Transverse colon (tissue), 4 donors: ENCODE measurements around the gene LRP1B. TPM values are rescaled to one million over a fixed set of nuclear protein-coding genes. Genes with fewer than 3 reads are reported as not detected.

Experiments used
- DNase-seq: peaks from one replicate; pipeline ENCODE4 v3.0.0-alpha.2; 2019
- H3K27ac ChIP-seq, 4 donors: fragments of 200-600 bp; sonication (generic); 2 replicates each; pipeline ENCODE4 v1.5.1; 2016 to 2018; ENCODE audit warnings: inconsistent platforms in 4 of 4
- H3K27me3 ChIP-seq: fragments of 200-600 bp; sonication (generic); 2 replicates; pipeline ENCODE4 v1.5.1; 2017; ENCODE audit warnings: inconsistent platforms
- H3K36me3 ChIP-seq, 4 donors: fragments of 200-600 bp; sonication (generic); 2 replicates each; pipeline ENCODE4 v1.5.1; 2017 to 2019; ENCODE audit warnings: inconsistent platforms in 4 of 4
- H3K4me1 ChIP-seq, 4 donors: fragments of 200-600 bp; sonication (generic); 2 replicates each; pipeline ENCODE4 v1.5.1; 2017 to 2020; ENCODE audit warnings: inconsistent platforms in 4 of 4
- H3K4me3 ChIP-seq, 4 donors: fragments of 200-600 bp; sonication (generic); 1 replicate in 1 of 4; 2 replicates in 3 of 4; pipeline versions ENCODE4 v1.5.1 to v1.6.1; 2017 to 2019; ENCODE audit warnings: inconsistent platforms in 4 of 4
- H3K9me3 ChIP-seq, 2 donors: fragments of 200-600 bp; sonication (generic); 2 replicates each; pipeline ENCODE4 v1.5.1; 2017 to 2019; ENCODE audit warnings: inconsistent platforms in 2 of 2
- EP300 ChIP-seq: sonication (generic); formaldehyde crosslinking; IDR thresholded peaks from one replicate; pipeline ENCODE4 v1.6.1; 2017; ENCODE audit warnings: antibody characterized with exemption, low read depth
- POLR2A ChIP-seq: fragments of 450-650 bp; IDR thresholded peaks from one replicate; pipeline ENCODE4 v1.6.1; 2016; ENCODE audit warnings: antibody characterized with exemption, mild to moderate bottlenecking, moderate library complexity
- POLR2AphosphoS5 ChIP-seq, 3 donors: sonication (generic); formaldehyde crosslinking; IDR thresholded peaks; one replicate each; pipeline ENCODE4 v1.6.1; 2016; ENCODE audit warnings: antibody characterized with exemption in 3 of 3
- WGBS, 2 donors: methylation state at CpG; one replicate each; pipeline ENCODE4 v1.1.5; 2018; ENCODE audit warnings: low coverage in 1 of 2; 5-methylcytosine and 5-hydroxymethylcytosine counted together
- in situ Hi-C, 4 donors: fragments of 200-750 bp; cut with MboI; loops; one replicate each; pipeline versions ENCODE4 v1.15.0 to v1.15.1; 2017; ENCODE audit warnings: low sequenced_read_pairs in 3 of 4, low pct_ligation_motif_present in 1 of 4, low pct_unique_long_range_greater_than_20kb in 1 of 4
- intact Hi-C: fragments of 100-400 bp; cut with DNase I; formaldehyde crosslinking; loops from one replicate; pipeline ENCODE4 v1.15.1; 2023; ENCODE audit warnings: low total_unique reads
- total RNA-seq, 4 donors: library from RNA; depleted of rRNA; stranded (reverse); fragments of >200 nt; gene quantifications; one replicate each; pipeline ENCODE4 v1.1.0, GENCODE V29; 2016
- TF ChIP-seq, protein P1 (sequence below), 5 experiments: fragments of 200-600 bp in 3 of 5; fragments of 450-650 bp in 2 of 5; sonication (generic) in 3 of 5; IDR thresholded peaks; 1 replicate in 2 of 5; 2 replicates in 3 of 5; pipeline ENCODE4 v1.5.1; 2016 to 2017; ENCODE audit warnings: antibody characterized with exemption in 5 of 5, inconsistent platforms in 3 of 5, mild to moderate bottlenecking in 2 of 5, moderate library complexity in 1 of 5

The LRP1B gene
- total RNA-seq, 4 donors from 2014 or later: 0.48 to 5.4 (median 0.82) TPM; not detected in 1

DNA sequence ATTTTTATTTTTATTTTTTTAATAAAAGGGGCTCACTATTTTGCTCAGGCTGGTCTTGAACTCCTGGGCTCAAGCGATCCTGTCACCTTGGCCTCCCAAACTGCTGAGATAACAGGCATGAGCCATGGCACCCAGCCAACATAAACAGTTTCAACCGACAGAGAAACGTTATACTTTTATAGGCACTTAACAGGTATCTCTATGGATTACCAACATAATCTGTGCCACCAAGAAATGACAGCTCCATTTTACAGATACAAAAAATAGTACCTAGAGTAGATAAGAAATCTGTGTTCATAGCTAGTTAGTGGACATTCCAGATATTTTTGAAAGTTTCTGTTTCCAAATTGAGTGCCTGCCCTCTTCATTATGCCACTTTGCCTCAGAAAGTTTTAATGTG, 1316.7 kb downstream of the LRP1B start:
- Histone ChIP-seq H3K27me3 (no peaks in the 10 kb centered on the region), H3K4me1 (no peaks in the 10 kb centered on the region), H3K9me3 (no peaks in the 10 kb centered on the region), H3K36me3 (no peaks in the 10 kb centered on the region), H3K27ac (no peak overlapping the region), H3K4me3 (no peak overlapping the region)
- 25 to 26% methylated on average over 2 to 3 of the region's 3 CpGs for WGBS, 2 donors
- in situ Hi-C loops (no loop called here), intact Hi-C loops (no loop called here)
- TF ChIP-seq POLR2A (no peak), EP300 (no peak), POLR2AphosphoS5 (IDR thresholded peaks at IDR 0.05) (no peak)
- TF ChIP-seq, protein P1, sequence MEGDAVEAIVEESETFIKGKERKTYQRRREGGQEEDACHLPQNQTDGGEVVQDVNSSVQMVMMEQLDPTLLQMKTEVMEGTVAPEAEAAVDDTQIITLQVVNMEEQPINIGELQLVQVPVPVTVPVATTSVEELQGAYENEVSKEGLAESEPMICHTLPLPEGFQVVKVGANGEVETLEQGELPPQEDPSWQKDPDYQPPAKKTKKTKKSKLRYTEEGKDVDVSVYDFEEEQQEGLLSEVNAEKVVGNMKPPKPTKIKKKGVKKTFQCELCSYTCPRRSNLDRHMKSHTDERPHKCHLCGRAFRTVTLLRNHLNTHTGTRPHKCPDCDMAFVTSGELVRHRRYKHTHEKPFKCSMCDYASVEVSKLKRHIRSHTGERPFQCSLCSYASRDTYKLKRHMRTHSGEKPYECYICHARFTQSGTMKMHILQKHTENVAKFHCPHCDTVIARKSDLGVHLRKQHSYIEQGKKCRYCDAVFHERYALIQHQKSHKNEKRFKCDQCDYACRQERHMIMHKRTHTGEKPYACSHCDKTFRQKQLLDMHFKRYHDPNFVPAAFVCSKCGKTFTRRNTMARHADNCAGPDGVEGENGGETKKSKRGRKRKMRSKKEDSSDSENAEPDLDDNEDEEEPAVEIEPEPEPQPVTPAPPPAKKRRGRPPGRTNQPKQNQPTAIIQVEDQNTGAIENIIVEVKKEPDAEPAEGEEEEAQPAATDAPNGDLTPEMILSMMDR (IDR thresholded peaks at IDR 0.05): no peak
- DNase-seq: no peak

DNA sequence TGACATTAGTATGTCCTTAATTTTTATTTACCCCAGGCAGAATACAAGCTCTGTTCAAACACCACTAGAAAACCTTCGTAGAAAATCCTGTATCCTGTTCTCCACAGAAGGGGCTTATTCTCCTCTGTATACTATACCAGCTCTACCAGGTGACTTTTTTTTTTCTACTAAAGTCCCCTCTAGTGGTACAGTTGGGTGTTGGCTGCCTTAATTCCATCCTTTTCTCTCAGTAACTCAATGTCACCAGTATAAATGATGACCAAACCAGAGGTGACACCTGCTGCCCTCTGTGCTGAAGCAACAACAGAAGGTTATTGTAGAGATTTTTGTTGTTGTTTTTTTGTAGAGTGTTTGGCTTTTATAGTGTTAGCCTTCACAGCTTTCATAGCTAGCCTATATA, 1322.0 kb downstream of the LRP1B start:
- in situ Hi-C loops (no loop called here), intact Hi-C loops (no loop called here)
- H3K36me3 ChIP-seq: no peaks in the 10 kb centered on the region
- H3K27me3 ChIP-seq: no peaks in the 10 kb centered on the region
- H3K4me3 ChIP-seq: no peak overlapping the region
- 87% methylated on average over 1 of the region's 1 CpG; no CpG with 5 or more reads in 1 of the 2 donors for WGBS, 2 donors
- no peaks in the 10 kb centered on the region for H3K9me3 ChIP-seq
- no peak overlapping the region for H3K27ac ChIP-seq
- TF ChIP-seq, protein P1 (IDR thresholded peaks at IDR 0.05): no peak
- TF ChIP-seq EP300 (no peak), POLR2AphosphoS5 (IDR thresholded peaks at IDR 0.05) (no peak), POLR2A (no peak)
- H3K4me1 ChIP-seq: no peaks in the 10 kb centered on the region
- DNase-seq: no peak

DNA sequence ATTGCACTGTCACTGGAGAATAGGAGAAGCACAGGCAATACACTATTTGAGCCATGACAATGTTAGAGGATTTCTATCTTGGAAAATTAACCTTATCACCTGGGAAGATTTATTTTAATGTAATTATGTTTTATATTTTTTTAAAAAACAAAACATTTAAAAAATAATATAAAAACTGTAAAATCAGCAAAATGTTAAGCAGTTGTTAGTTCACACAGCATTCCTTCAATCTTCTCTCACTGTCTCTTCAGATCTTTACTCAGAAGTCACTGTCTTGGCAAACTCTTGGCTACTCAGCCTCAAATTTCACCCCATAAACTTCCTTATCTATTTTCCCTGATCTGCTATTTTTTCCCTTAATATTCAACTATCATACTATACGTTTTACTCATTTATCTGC, 1322.6 kb downstream of the LRP1B start:
- Histone ChIP-seq H3K4me1 (no peaks in the 10 kb centered on the region), H3K4me3 (no peak overlapping the region), H3K9me3 (no peaks in the 10 kb centered on the region), H3K27me3 (no peaks in the 10 kb centered on the region), H3K36me3 (no peaks in the 10 kb centered on the region), H3K27ac (no peak overlapping the region)
- intact Hi-C loops (no loop called here), in situ Hi-C loops (no loop called here)
- no peak for TF ChIP-seq POLR2A
- TF ChIP-seq, protein P1 (IDR thresholded peaks at IDR 0.05): no peak
- TF ChIP-seq POLR2AphosphoS5 (IDR thresholded peaks at IDR 0.05): no peak
- TF ChIP-seq EP300: no peak
- 69% methylated on average over 1 of the region's 1 CpG; no CpG with 5 or more reads in 1 of the 2 donors for WGBS, 2 donors
- no peak for DNase-seq

DNA sequence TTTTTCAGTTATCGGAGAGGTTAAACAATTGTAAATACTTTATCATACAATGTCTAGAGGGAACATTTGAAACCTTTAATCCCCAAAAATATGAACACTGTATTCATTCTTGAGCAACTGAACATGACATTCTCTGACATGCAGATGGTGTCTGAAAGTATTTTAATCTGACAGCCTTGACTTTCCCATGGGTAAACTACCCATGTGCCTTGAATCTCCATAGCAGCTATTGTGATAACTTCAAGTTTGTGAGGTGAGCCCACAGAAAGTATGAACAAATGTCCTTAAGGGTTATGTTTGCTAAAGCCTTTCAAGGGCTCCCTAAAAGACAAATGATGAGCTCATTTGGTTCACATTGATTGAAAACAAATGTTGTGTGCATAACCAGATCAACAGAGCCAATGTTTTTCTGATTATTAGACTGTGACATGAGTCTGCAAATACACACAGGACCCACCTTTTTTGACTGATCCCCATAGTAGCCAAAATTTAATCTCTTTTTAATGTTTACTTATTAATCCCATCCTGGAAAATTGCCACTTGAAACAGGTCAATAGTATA, 1326.0 kb downstream of the LRP1B start:
- WGBS, 2 donors: 73 to 88% methylated on average over 1 of the region's 1 CpG

More for the DNA sequence above, 1326.0 kb downstream of the LRP1B start:
- in situ Hi-C loops (no loop called here), intact Hi-C loops (no loop called here)
- H3K27ac ChIP-seq: no peak overlapping the region
- no peaks in the 10 kb centered on the region for H3K4me1 ChIP-seq
- H3K27me3 ChIP-seq: no peaks in the 10 kb centered on the region
- H3K9me3 ChIP-seq: no peaks in the 10 kb centered on the region
- no peaks in the 10 kb centered on the region for H3K36me3 ChIP-seq
- no peak overlapping the region for H3K4me3 ChIP-seq
- no peak for DNase-seq
- no peak for TF ChIP-seq POLR2AphosphoS5 (IDR thresholded peaks at IDR 0.05)
- no peak for TF ChIP-seq EP300
- TF ChIP-seq, protein P1 (IDR thresholded peaks at IDR 0.05): no peak
- no peak for TF ChIP-seq POLR2A
